ENCODE results near the gene NLK.
"Not testable (repeated sequence)": the region's sequence is repeated elsewhere in the genome, so short reads cannot be mapped to it uniquely, and the experiment has no call there.

Gene NLK

GRCh38 chr17:28204751-28205150 is 162.3 kb downstream of the NLK start:
- DNase-seq, result no peak

GRCh38 chr17:28206292-28206691 is 163.8 kb downstream of the NLK start:
- no peak for DNase-seq

- DNase-seq, result no peak
These were observed 169.3 kb downstream of the NLK start for GRCh38 chr17:28211811-28212210.

GRCh38 chr17:28213578-28213977 is 171.1 kb downstream of the NLK start:
- not testable (repeated sequence) for DNase-seq

- DNase-seq, result no peak
These were observed 173.6 kb downstream of the NLK start for GRCh38 chr17:28216052-28216451.

GRCh38 chr17:28216528-28216927 is 174.1 kb downstream of the NLK start:
- no peak for DNase-seq

GRCh38 chr17:28219771-28220170 is 177.3 kb downstream of the NLK start:
- no peak for DNase-seq

- DNase-seq, result no peak
These were observed 179.4 kb downstream of the NLK start for GRCh38 chr17:28221751-28222414.

GRCh38 chr17:28225271-28225670 is 182.8 kb downstream of the NLK start:
- peak; percentile 41 for DNase-seq

GRCh38 chr17:28225867-28226266 is 183.4 kb downstream of the NLK start:
- no peak for DNase-seq

- no peak for DNase-seq
These were observed 184.3 kb downstream of the NLK start for GRCh38 chr17:28226563-28227315.

GRCh38 chr17:28227316-28228108 is 185.0 kb downstream of the NLK start:
- no peak for DNase-seq

- DNase-seq, result no peak
These were observed 185.8 kb downstream of the NLK start for GRCh38 chr17:28228109-28228840.

- no peak for DNase-seq
These were observed 186.7 kb downstream of the NLK start for GRCh38 chr17:28228986-28229729.

GRCh38 chr17:28230011-28230410 is 187.5 kb downstream of the NLK start:
- DNase-seq, result no peak

GRCh38 chr17:28230607-28231006 is 188.1 kb downstream of the NLK start:
- not testable (repeated sequence) for DNase-seq

GRCh38 chr17:28231624-28232023 is 189.1 kb downstream of the NLK start:
- not testable (repeated sequence) for DNase-seq

- not testable (repeated sequence) for DNase-seq
These were observed 190.7 kb downstream of the NLK start for GRCh38 chr17:28232966-28233870.

GRCh38 chr17:28233872-28234856 is 191.7 kb downstream of the NLK start:
- DNase-seq, result not testable (repeated sequence)
